GM12878 (cell line): ENCODE data around the gene CANX.

Experiments
- EP300 ChIP-seq, 2 experiments: fragments of 150-350 bp in 1 of 2; IDR thresholded peaks; 2 replicates each; pipeline ENCODE4 v1.6.1; 2011 to 2012; ENCODE audit warnings: low read depth in 2 of 2, low read length in 2 of 2, borderline replicate concordance in 1 of 2, improper control_type of control experiment in 1 of 2, inconsistent platforms in 1 of 2; ENCODE audit not compliant: control insufficient read depth in 1 of 2
- ETV6 ChIP-seq, 2 experiments: fragments of 450-650 bp in 1 of 2; IDR thresholded peaks in 1 of 2; conservative IDR thresholded peaks in 1 of 2; 2 replicates each; pipeline ENCODE4 v1.6.1; 2014; ENCODE audit warnings: antibody characterized with exemption in 1 of 2, borderline replicate concordance in 1 of 2, low read depth in 1 of 2, mild to moderate bottlenecking in 1 of 2, moderate library complexity in 1 of 2
- EZH2 ChIP-seq: IDR thresholded peaks from 2 replicates; pipeline ENCODE4 v1.6.1; 2012; ENCODE audit warnings: low read depth, mild to moderate bottlenecking, control low read depth, inconsistent platforms, low read length, borderline replicate concordance; ENCODE audit not compliant: control insufficient read depth
- NBN ChIP-seq: fragments of 450-650 bp; IDR thresholded peaks from 2 replicates; pipeline ENCODE4 v1.6.1; 2016
- PML ChIP-seq: IDR thresholded peaks from 2 replicates; pipeline ENCODE4 v1.6.1; 2012; ENCODE audit warnings: low read length, inconsistent platforms
- POLR2A ChIP-seq: IDR thresholded peaks from 2 replicates; pipeline ENCODE4 v1.6.1; 2011; ENCODE audit warnings: low read depth, mild to moderate bottlenecking, low read length
- POLR2AphosphoS5 ChIP-seq: IDR thresholded peaks from 2 replicates; pipeline ENCODE4 v1.6.1; 2011; ENCODE audit warnings: mild to moderate bottlenecking, low read length, inconsistent platforms
- RAD21 ChIP-seq: IDR thresholded peaks from 2 replicates; pipeline ENCODE4 v1.6.1; 2011; ENCODE audit warnings: mild to moderate bottlenecking, low read depth, low read length, moderate library complexity; ENCODE audit not compliant: insufficient read depth
- SMC3 ChIP-seq: IDR thresholded peaks from 2 replicates; pipeline ENCODE4 v1.6.1; 2011; ENCODE audit warnings: low read length, improper control_type of control experiment, borderline replicate concordance
- TCF7 ChIP-seq: IDR thresholded peaks from 2 replicates; pipeline ENCODE4 v1.6.1; 2014; ENCODE audit warnings: antibody characterized with exemption, borderline replicate concordance
- ZNF274 ChIP-seq: IDR thresholded peaks from one replicate; pipeline ENCODE4 v1.8.0; 2011; ENCODE audit not compliant: insufficient read length, insufficient read depth
- ZSCAN29 ChIP-seq: fragments of 450-650 bp; IDR thresholded peaks from 2 replicates; pipeline ENCODE4 v1.6.1; 2017; ENCODE audit warnings: mild to moderate bottlenecking, moderate library complexity
- TF ChIP-seq, protein P1 (sequence below), 3 experiments: IDR thresholded peaks in 2 of 3; conservative IDR thresholded peaks in 1 of 3; 2 replicates each; pipeline ENCODE4 v1.5.1; 2011; ENCODE audit warnings: low read depth in 3 of 3, low read length in 3 of 3, mild to moderate bottlenecking in 3 of 3, control low read depth in 2 of 3, moderate library complexity in 2 of 3, inconsistent platforms in 1 of 3, mixed read lengths in 1 of 3; ENCODE audit not compliant: control insufficient read depth in 2 of 3, insufficient read depth in 1 of 3; ENCODE audit errors: extremely low read depth in 1 of 3

DNA sequence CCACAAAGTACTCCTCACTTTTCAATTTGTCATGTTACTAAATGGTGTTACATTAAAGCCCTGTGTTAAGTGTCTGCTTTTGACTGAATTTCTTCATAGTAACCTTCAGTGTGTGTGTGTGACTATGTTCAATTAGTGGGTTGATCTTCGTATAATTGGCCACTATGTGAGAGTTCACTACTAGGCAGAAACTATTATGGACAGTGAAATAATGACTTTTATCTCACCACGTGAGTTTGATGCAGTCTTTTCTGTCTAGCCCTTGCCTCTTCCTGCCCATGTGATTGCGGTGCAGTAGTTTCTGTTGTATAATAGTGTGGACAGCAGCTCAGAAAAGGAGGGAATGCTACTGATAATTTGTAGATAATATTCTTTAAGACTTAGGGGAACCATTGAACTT, 32.1 kb downstream of the CANX start:
- TF ChIP-seq, protein P1, sequence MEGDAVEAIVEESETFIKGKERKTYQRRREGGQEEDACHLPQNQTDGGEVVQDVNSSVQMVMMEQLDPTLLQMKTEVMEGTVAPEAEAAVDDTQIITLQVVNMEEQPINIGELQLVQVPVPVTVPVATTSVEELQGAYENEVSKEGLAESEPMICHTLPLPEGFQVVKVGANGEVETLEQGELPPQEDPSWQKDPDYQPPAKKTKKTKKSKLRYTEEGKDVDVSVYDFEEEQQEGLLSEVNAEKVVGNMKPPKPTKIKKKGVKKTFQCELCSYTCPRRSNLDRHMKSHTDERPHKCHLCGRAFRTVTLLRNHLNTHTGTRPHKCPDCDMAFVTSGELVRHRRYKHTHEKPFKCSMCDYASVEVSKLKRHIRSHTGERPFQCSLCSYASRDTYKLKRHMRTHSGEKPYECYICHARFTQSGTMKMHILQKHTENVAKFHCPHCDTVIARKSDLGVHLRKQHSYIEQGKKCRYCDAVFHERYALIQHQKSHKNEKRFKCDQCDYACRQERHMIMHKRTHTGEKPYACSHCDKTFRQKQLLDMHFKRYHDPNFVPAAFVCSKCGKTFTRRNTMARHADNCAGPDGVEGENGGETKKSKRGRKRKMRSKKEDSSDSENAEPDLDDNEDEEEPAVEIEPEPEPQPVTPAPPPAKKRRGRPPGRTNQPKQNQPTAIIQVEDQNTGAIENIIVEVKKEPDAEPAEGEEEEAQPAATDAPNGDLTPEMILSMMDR (IDR thresholded peaks at IDR 0.05 in 2 of 3, conservative IDR thresholded peaks at IDR 0.05 in 1 of 3; ENCODE audit: control insufficient read depth in 2 of 3, extremely low read depth in 1 of 3, insufficient read depth in 1 of 3, low read depth in 3 of 3, low read length in 3 of 3), result no peak
- TF ChIP-seq PML (no peak), ZNF274 (no peak), SMC3 (no peak), EP300 (IDR thresholded peaks at IDR 0.05; ENCODE audit: borderline replicate concordance in 1 of 2, control insufficient read depth in 1 of 2, low read depth in 2 of 2, low read length in 2 of 2) (no peak), ETV6 (conservative IDR thresholded peaks at IDR 0.05 in 1 of 2, IDR thresholded peaks at IDR 0.05 in 1 of 2; ENCODE audit: borderline replicate concordance in 1 of 2, low read depth in 1 of 2) (no peak), TCF7 (no peak), POLR2A (no peak), EZH2 (no peak), POLR2AphosphoS5 (no peak), ZSCAN29 (no peak), RAD21 (no peak), NBN (no peak)
